A549 (cell line): ENCODE results near the gene TM6SF1. TPM values are rescaled to one million over a fixed set of nuclear protein-coding genes. Genes with fewer than 3 reads are reported as not detected.
"Not testable (repeated sequence)": the region's sequence is repeated elsewhere in the genome, so short reads cannot be mapped to it uniquely, and the experiment has no call there.

Experiments
- ATAC-seq, 2 experiments: fragments of 200-7000 bp in 1 of 2; fragments of >200 bp in 1 of 2; cut with Nextera tagmentation in 1 of 2; cut with Tn5 transposase in 1 of 2; 3 replicates each; pipeline versions ENCODE4 v1.8.0 to v1.9.1; 2018 to 2020; ENCODE audit warnings: mild to moderate bottlenecking in 1 of 2, moderate library complexity in 1 of 2
- CTCF ChIA-PET: fragments of 300-600 bp; sonication (Branson Sonifier 250); formaldehyde crosslinking; extraction: SDS; loops from one replicate; lab custom pipeline; 2021; ENCODE audit warnings: antibody characterized with exemption, inconsistent platforms; lab: Yijun Ruan, JAX
- POLR2A ChIA-PET: fragments of 350-600 bp; formaldehyde crosslinking; extraction: SDS; loops from one replicate; lab custom pipeline; 2021; ENCODE audit warnings: antibody characterized with exemption, inconsistent platforms; lab: Yijun Ruan, JAX
- DNase-seq, 2 experiments: peaks; one replicate each; pipeline versions ENCODE4 v3.0.0 to v3.0.0-alpha.2; 2011 to 2016; ENCODE audit warnings: low read depth in 1 of 2, low spot score in 1 of 2
- FAIRE-seq: peaks from 2 replicates; lab custom pipeline; 2011; peaks lifted over from hg19 to GRCh38; lab: Jason Lieb, UNC
- H3K27ac ChIP-seq, 2 experiments: fragments of >200 bp; sonication (Bioruptor Twin); formaldehyde crosslinking; 3 replicates each; pipeline ENCODE4 v1.5.1; 2016 to 2017
- H3K4me1 ChIP-seq: fragments of >200 bp; sonication (Bioruptor Twin); formaldehyde crosslinking; 3 replicates; pipeline ENCODE4 v1.6.1; 2016
- H3K4me2 ChIP-seq: fragments of >200 bp; sonication (Bioruptor Twin); formaldehyde crosslinking; 3 replicates; pipeline ENCODE4 v1.6.1; 2016
- H3K4me3 ChIP-seq: fragments of >200 bp; sonication (Bioruptor Twin); formaldehyde crosslinking; 3 replicates; pipeline ENCODE4 v1.5.1; 2016
- H3K9me3 ChIP-seq: fragments of >200 bp; sonication (Bioruptor Twin); formaldehyde crosslinking; 3 replicates; pipeline ENCODE4 v1.6.1; 2016
- CBX2 ChIP-seq: fragments of 200-600 bp; sonication (generic); IDR thresholded peaks from 2 replicates; pipeline ENCODE4 v1.6.1; 2016; ENCODE audit warnings: low read depth, mild to moderate bottlenecking, borderline replicate concordance
- CEBPB ChIP-seq, 2 experiments: fragments of >200 bp in 1 of 2; sonication (Bioruptor Twin) in 1 of 2; formaldehyde crosslinking in 1 of 2; IDR thresholded peaks; 2 replicates each; pipeline ENCODE4 v1.6.1; 2012 to 2016
- CHD4 ChIP-seq: fragments of 200-600 bp; sonication (generic); IDR thresholded peaks from 2 replicates; pipeline ENCODE4 v1.6.1; 2016; ENCODE audit warnings: antibody characterized with exemption, mild to moderate bottlenecking, borderline replicate concordance
- CTCF ChIP-seq: fragments of >200 bp; sonication (Bioruptor Twin); formaldehyde crosslinking; IDR thresholded peaks from 3 replicates; pipeline ENCODE4 v1.5.1; 2016
- E2F6 ChIP-seq: IDR thresholded peaks from 2 replicates; pipeline ENCODE4 v1.6.1; 2012; ENCODE audit warnings: low read depth, borderline replicate concordance
- EHMT2 ChIP-seq: fragments of 200-600 bp; sonication (generic); IDR thresholded peaks from 2 replicates; pipeline ENCODE4 v1.6.1; 2016; ENCODE audit warnings: antibody characterized with exemption, low read depth, mild to moderate bottlenecking, moderate library complexity
- EP300 ChIP-seq, 2 experiments: fragments of >200 bp; sonication (Bioruptor Twin); formaldehyde crosslinking; IDR thresholded peaks; 2 replicates in 1 of 2; 3 replicates in 1 of 2; pipeline ENCODE4 v1.6.1; 2016 to 2017
- FOXS1 ChIP-seq: fragments of 250-450 bp; sonication (Bioruptor Pico); IDR thresholded peaks from 2 replicates; pipeline ENCODE4 v1.5.0; 2020; ENCODE audit warnings: mild to moderate bottlenecking, moderate library complexity
- JUN ChIP-seq, 2 experiments: fragments of >200 bp; sonication (Bioruptor Twin); formaldehyde crosslinking; IDR thresholded peaks; 2 replicates in 1 of 2; 3 replicates in 1 of 2; pipeline ENCODE4 v1.6.1; 2016 to 2017
- KDM1A ChIP-seq: fragments of 200-600 bp; sonication (generic); IDR thresholded peaks from 2 replicates; pipeline ENCODE4 v1.6.1; 2016; ENCODE audit warnings: low read depth, mild to moderate bottlenecking
- KDM5A ChIP-seq: fragments of 200-600 bp; sonication (generic); IDR thresholded peaks from 2 replicates; pipeline ENCODE4 v1.6.1; 2016; ENCODE audit warnings: antibody characterized with exemption, mild to moderate bottlenecking
- NFE2L2 ChIP-seq: fragments of 150-350 bp; conservative IDR thresholded peaks from 2 replicates; pipeline ENCODE4 v1.6.1; 2014; ENCODE audit warnings: low read length
- NPAS2 ChIP-seq: fragments of 250-450 bp; sonication (Bioruptor Pico); IDR thresholded peaks from 2 replicates; pipeline ENCODE4 v1.8.0; 2022; ENCODE audit warnings: mild to moderate bottlenecking, moderate library complexity, borderline replicate concordance
- PBX3 ChIP-seq: IDR thresholded peaks from 2 replicates; pipeline ENCODE4 v1.6.1; 2012
- RAD21 ChIP-seq, 2 experiments: fragments of >200 bp in 1 of 2; sonication (Bioruptor Twin) in 1 of 2; formaldehyde crosslinking in 1 of 2; IDR thresholded peaks in 1 of 2; conservative IDR thresholded peaks in 1 of 2; 2 replicates in 1 of 2; 3 replicates in 1 of 2; pipeline ENCODE4 v1.6.1; 2012 to 2018; ENCODE audit warnings: inconsistent platforms in 1 of 2
- RARB ChIP-seq: fragments of 250-450 bp; sonication (Bioruptor Pico); IDR thresholded peaks from 2 replicates; pipeline ENCODE4 v1.8.0; 2021; ENCODE audit warnings: mild to moderate bottlenecking, moderate library complexity
- WGBS: methylation state at CpG from one replicate; pipeline ENCODE4 v1.1.6; 2017; ENCODE audit errors: missing lambda C conversion rate; 5-methylcytosine and 5-hydroxymethylcytosine counted together
- polyA plus RNA-seq, 4 experiments: library from polyadenylated mRNA; depleted of rRNA in 3 of 4; stranded (reverse); fragments of >200 nt; fragmentation: RNase III in 1 of 4; extraction: RNeasy Plus Mini Kit Qiagen cat#74134 plus additional on column Dnase treatment in 1 of 4; gene quantifications; 2 replicates in 3 of 4; 3 replicates in 1 of 4; pipeline ENCODE4 v1.2.3, GENCODE V29; 2011 to 2017

Gene TM6SF1
- polyA plus RNA-seq, 2 of the 4 experiments (the other 2 are of a cell fraction) = 1.1 TPM; not detected in 1

DNA sequence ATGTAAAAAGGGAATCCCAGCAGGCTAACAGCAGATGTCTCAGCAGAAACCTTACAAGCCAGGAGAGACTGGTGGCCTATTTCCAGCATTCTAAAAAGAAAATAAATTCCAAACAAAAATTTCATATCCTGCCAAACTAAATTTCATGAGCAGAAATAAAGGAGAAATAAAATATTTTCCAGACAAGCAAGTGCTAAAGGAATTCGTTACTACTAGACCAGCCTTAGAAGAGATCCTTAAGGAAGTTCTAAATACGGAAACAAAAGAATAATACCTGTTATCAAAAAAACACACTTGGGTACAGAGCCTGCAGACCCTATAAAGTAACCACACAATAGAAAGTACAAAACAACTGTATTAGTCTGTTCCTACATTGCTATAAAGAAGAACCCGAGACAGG is 58.8 kb downstream of the TM6SF1 start:
- FAIRE-seq (no peak), ATAC-seq (no peak), DNase-seq (peak in 1 of 2 experiments; percentile 15)
- Histone ChIP-seq H3K9me3 (peaks cover 26% of the 10 kb centered on the region), H3K4me3 (no peak overlapping the region), H3K27ac (no peak overlapping the region), H3K4me2 (no peak overlapping the region), H3K4me1 (no peaks in the 10 kb centered on the region)
- 88% methylated on average over 3 of the region's 3 CpGs for WGBS
- POLR2A ChIA-PET = no interaction called here
- CTCF ChIA-PET = interaction anchor here (1.0 kb wide), 1 partner anchor 155 kb away, joined by 3 read pairs; the partner anchor contains the start of gene C15orf40
- no peak for TF ChIP-seq PBX3
- no peak for TF ChIP-seq NFE2L2
- no peak for TF ChIP-seq JUN (IDR thresholded peaks at IDR 0.05)
- TF ChIP-seq KDM1A = no peak
- no peak for TF ChIP-seq CBX2

- FAIRE-seq = no peak
- ChIA-PET CTCF (no interaction called here), POLR2A (no interaction called here)
These were observed 59.4 kb downstream of the TM6SF1 start for GRCh38 chr15:83166830-83167229.

GRCh38 chr15:83169576-83169975 is 62.1 kb downstream of the TM6SF1 start:
- H3K4me2 ChIP-seq, H3K4me3 ChIP-seq, CTCF ChIA-PET, DNase-seq, H3K4me1 ChIP-seq, ATAC-seq, POLR2A ChIA-PET, FAIRE-seq, H3K27ac ChIP-seq: not testable (repeated sequence)
- 88% methylated on average over 5 of the region's 5 CpGs for WGBS
- peaks cover 26% of the 10 kb centered on the region for H3K9me3 ChIP-seq

More at GRCh38 chr15:83166830-83167229, 59.4 kb downstream of the TM6SF1 start:
- 87% methylated on average over 2 of the region's 2 CpGs for WGBS
- Histone ChIP-seq H3K9me3 (peaks cover 26% of the 10 kb centered on the region), H3K4me3 (no peak overlapping the region), H3K4me2 (no peak overlapping the region), H3K27ac (no peak overlapping the region), H3K4me1 (no peaks in the 10 kb centered on the region)
- ATAC-seq = no peak
- no peak for DNase-seq
- TF ChIP-seq NPAS2 (CRISPR knock-in tag) (no peak), RAD21 (conservative IDR thresholded peaks at IDR 0.05 in 1 of 2, IDR thresholded peaks at IDR 0.05 in 1 of 2) (no peak), KDM5A (no peak), EHMT2 (no peak), NFE2L2 (no peak), CHD4 (no peak), CEBPB (IDR thresholded peaks at IDR 0.05) (no peak), EP300 (IDR thresholded peaks at IDR 0.05) (no peak), CTCF (no peak), RARB (CRISPR knock-in tag) (no peak), FOXS1 (no peak)

GRCh38 chr15:83170474-83171165 is 63.2 kb downstream of the TM6SF1 start:
- Histone ChIP-seq H3K4me3 (no peak overlapping the region), H3K4me2 (no peak overlapping the region), H3K9me3 (peaks cover 18% of the 10 kb centered on the region), H3K4me1 (no peaks in the 10 kb centered on the region), H3K27ac (no peak overlapping the region)
- ATAC-seq (no peak), FAIRE-seq (peak; percentile 43), DNase-seq (no peak)
- TF ChIP-seq E2F6 = no peak
- POLR2A ChIA-PET = no interaction called here
- CTCF ChIA-PET = interaction anchor here (0.6 kb wide), 1 partner anchor 275 kb away, joined by 3 read pairs; no protein-coding TSS in a partner anchor
- WGBS = 63% methylated on average over 4 of the region's 4 CpGs
